SJCRH30 (cell line): Measurements from ENCODE around the gene GSAP. TPM values are rescaled to one million over a fixed set of nuclear protein-coding genes. Genes with fewer than 3 reads are reported as not detected.
"Not testable (repeated sequence)": the region's sequence is repeated elsewhere in the genome, so short reads cannot be mapped to it uniquely, and the experiment has no call there.

Source experiments
- DNase-seq, 2 experiments: peaks; one replicate each; pipeline ENCODE4 v3.0.0-alpha.2; 2015 to 2020
- H3K27ac ChIP-seq: fragments of 250-450 bp; sonication (Bioruptor Pico); 2 replicates; pipeline ENCODE4 v1.5.1; 2020; ENCODE audit warnings: mild to moderate bottlenecking, moderate library complexity
- H3K27me3 ChIP-seq: fragments of 250-450 bp; sonication (Bioruptor Pico); 2 replicates; pipeline ENCODE4 v1.5.1; 2020; ENCODE audit warnings: mild to moderate bottlenecking, moderate library complexity
- H3K36me3 ChIP-seq: fragments of 250-450 bp; sonication (Bioruptor Pico); 2 replicates; pipeline ENCODE4 v1.5.1; 2020; ENCODE audit warnings: mild to moderate bottlenecking, moderate library complexity
- H3K4me1 ChIP-seq: fragments of 250-450 bp; sonication (Bioruptor Pico); 2 replicates; pipeline ENCODE4 v1.5.1; 2020; ENCODE audit warnings: mild to moderate bottlenecking, moderate library complexity
- H3K4me3 ChIP-seq: fragments of 250-450 bp; sonication (Bioruptor Pico); 2 replicates; pipeline ENCODE4 v1.5.1; 2020; ENCODE audit warnings: mild to moderate bottlenecking, moderate library complexity
- H3K9me3 ChIP-seq: fragments of 250-450 bp; sonication (Bioruptor Pico); replicated peaks from 2 replicates; pipeline ENCODE4 v1.5.1; 2020; ENCODE audit warnings: mild to moderate bottlenecking, moderate library complexity
- total RNA-seq: library from RNA; depleted of rRNA; stranded (reverse); fragments of >200 nt; shearing (Covaris generic); gene quantifications from 2 replicates; pipeline ENCODE4 v1.2.3, GENCODE V29; 2014

GSAP gene
- total RNA-seq, 1 experiment from 2014 or later, result not detected

GRCh38 chr7:77308792-77309191 lies 107.4 kb downstream of the GSAP start:
- no peak overlapping the region for H3K4me3 ChIP-seq

DNA sequence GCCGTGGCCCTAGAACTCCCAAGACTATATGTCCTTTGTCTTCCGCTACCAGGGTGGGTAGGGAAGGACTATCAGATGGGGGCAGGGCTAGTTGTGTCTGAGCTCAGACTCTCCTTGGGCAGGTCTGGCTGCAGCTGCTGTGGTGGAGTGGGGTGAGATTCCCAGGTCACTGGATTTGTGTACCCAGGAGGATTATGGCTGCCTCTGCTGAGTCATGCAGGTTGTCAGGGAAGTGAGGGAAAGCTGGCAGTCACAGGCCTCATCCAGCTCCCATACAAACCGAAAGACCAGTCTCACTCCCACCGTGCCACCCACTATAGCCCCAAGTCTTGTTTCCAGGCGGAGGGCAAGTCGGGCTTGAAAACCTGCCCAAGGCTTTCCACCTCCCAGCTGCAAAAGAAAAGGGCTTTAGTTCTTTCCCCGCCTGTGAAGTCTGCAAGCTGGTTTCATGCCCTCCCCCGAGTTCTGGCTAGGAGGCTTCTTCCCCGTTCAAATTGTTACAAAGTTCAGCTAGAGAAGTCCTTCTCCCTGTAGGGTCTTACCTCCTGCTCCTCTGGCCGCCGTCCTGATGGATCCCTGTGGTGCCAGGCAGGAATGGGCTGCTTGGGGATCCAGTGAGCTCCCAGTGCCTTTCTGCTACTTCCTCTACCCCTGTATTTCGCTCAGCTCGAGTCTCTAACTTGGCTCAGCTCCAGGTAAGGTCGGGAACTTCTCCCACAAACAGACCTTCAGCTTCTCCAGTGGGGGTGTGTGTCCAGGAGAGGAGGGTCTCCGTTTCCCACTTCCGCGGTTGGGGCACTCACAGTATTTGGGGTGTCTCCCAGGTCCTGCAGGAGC lies 109.7 kb downstream of the GSAP start:
- peak; percentile 71 to 72 for DNase-seq
- peaks cover 10% of the 10 kb centered on the region for H3K4me1 ChIP-seq
- H3K27ac ChIP-seq, result peak overlapping the region; percentile 66
- 0 out of 2 replicates have a peak, but pooled peaks cover 3% of the 10 kb centered on the region for H3K9me3 ChIP-seq
- H3K36me3 ChIP-seq, result no peaks in the 10 kb centered on the region
- H3K27me3 ChIP-seq, result no peaks in the 10 kb centered on the region
- peak overlapping the region; percentile 45 for H3K4me3 ChIP-seq

More at GRCh38 chr7:77308792-77309191, 107.4 kb downstream of the GSAP start:
- H3K36me3 ChIP-seq, result no peaks in the 10 kb centered on the region
- H3K9me3 ChIP-seq, result 0 out of 2 replicates have a peak, but pooled peaks cover 3% of the 10 kb centered on the region
- DNase-seq, result peak; percentile 50 to 58
- H3K4me1 ChIP-seq, result peaks cover 10% of the 10 kb centered on the region
- H3K27ac ChIP-seq, result no peak overlapping the region
- no peaks in the 10 kb centered on the region for H3K27me3 ChIP-seq

GRCh38 chr7:77295549-77295948 lies 120.6 kb downstream of the GSAP start:
- DNase-seq, result no peak
- Histone ChIP-seq H3K4me1 (peaks cover 6% of the 10 kb centered on the region; the same call in 1 of the 2 replicates), H3K4me3 (no peak overlapping the region), H3K27ac (no peak overlapping the region), H3K27me3 (no peaks in the 10 kb centered on the region), H3K36me3 (no peaks in the 10 kb centered on the region), H3K9me3 (no peaks in the 10 kb centered on the region)

DNA sequence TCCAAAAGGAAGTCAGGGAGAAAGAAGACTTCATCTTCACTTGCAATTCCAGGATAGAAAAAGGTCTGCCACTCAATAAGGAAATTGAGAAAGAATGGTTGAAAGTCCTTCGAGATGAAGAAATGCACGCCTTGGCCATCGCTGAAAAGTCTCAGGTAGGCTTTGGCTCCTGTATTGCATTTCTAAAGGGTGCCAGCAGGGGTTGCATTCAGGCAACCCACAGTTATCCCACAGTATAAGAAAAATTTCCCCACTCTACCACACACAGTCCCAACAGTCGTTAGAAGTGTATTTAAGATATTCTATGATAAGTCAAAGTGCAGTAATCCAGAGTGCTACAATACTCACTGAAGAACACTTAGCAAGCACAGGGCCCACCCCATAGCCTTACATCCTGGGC lies 123.1 kb downstream of the GSAP start:
- Histone ChIP-seq H3K4me3 (no peak overlapping the region), H3K9me3 (no peaks in the 10 kb centered on the region), H3K27me3 (no peaks in the 10 kb centered on the region), H3K36me3 (no peaks in the 10 kb centered on the region), H3K4me1 (peaks cover 11% of the 10 kb centered on the region; the same call in 1 of the 2 replicates), H3K27ac (no peak overlapping the region)
- no peak for DNase-seq

GRCh38 chr7:77290425-77290824 lies 125.7 kb downstream of the GSAP start:
- Histone ChIP-seq H3K4me3 (no peak overlapping the region), H3K4me1 (peaks cover 11% of the 10 kb centered on the region; the same call in 1 of the 2 replicates), H3K36me3 (no peaks in the 10 kb centered on the region), H3K27me3 (no peaks in the 10 kb centered on the region), H3K27ac (no peak overlapping the region), H3K9me3 (no peaks in the 10 kb centered on the region)
- DNase-seq, result no peak

- no peaks in the 10 kb centered on the region for H3K27me3 ChIP-seq
- H3K9me3 ChIP-seq, result no peaks in the 10 kb centered on the region
- H3K36me3 ChIP-seq, result no peaks in the 10 kb centered on the region
- no peak overlapping the region for H3K27ac ChIP-seq
- no peak for DNase-seq
- H3K4me1 ChIP-seq, result peaks cover 11% of the 10 kb centered on the region; the same call in 1 of the 2 replicates
- no peak overlapping the region for H3K4me3 ChIP-seq
Observed at GRCh38 chr7:77289387-77289786, 126.8 kb downstream of the GSAP start.

DNA sequence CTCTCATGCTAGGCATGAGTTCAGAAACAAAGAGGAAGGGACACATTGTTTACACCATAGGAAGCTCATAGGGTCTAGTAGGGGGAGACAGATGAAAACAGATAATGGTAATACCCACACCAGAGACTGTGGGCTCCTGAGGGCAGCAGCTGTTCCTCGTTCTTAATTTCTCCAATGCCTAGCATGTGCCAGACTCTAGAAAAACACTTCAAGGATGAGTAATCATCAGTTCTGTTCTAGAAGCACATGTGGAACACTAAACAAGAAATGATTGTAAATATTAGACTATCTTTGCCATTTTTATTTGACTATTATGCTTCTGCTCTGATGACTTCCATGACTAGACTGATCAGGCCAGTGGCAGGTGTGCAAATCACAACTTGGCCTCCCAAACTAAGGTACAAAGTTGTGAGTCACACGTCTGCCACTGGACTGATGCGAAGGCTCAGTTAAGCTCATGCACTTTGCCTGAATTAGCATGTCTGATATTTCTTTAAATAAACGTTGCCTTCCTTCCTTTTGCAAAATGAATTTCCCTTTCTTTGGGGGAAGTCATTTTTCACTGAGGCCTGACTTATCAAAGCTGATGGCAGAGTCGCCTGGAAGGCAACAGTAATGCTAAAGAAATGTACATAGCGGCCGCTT lies 127.4 kb downstream of the GSAP start:
- no peak overlapping the region for H3K27ac ChIP-seq

DNA sequence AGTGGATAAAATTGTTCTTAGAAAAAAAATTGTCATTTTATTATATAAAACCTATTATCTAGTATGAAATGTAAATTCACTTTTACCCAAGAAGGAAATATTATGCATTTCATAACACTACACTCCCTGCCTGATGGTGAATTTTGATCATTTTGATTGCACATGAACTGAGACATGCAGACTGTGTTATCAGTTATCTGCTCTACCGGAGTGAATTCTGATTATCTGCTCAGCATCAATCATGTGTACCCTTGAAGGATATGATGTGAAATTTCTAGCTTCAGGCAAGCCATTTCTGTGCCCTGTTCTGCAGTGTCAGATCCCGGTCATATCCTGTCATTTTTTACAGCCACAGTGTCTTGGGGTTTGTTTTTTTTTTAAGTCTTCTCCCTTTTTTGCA lies 131.5 kb downstream of the GSAP start:
- Histone ChIP-seq H3K4me1 (peaks cover 6% of the 10 kb centered on the region; the same call in 1 of the 2 replicates), H3K36me3 (no peaks in the 10 kb centered on the region), H3K4me3 (no peak overlapping the region), H3K27me3 (no peaks in the 10 kb centered on the region), H3K9me3 (no peaks in the 10 kb centered on the region), H3K27ac (no peak overlapping the region)
- DNase-seq, result no peak

More for the DNA sequence above, 127.4 kb downstream of the GSAP start:
- no peaks in the 10 kb centered on the region for H3K27me3 ChIP-seq
- H3K9me3 ChIP-seq, result no peaks in the 10 kb centered on the region
- no peak overlapping the region for H3K4me3 ChIP-seq
- H3K4me1 ChIP-seq, result peaks cover 6% of the 10 kb centered on the region; the same call in 1 of the 2 replicates
- no peaks in the 10 kb centered on the region for H3K36me3 ChIP-seq
- DNase-seq, result peak; percentile 28 to 44

GRCh38 chr7:77284005-77284404 lies 132.1 kb downstream of the GSAP start:
- DNase-seq, result no peak
- no peak overlapping the region for H3K27ac ChIP-seq
- H3K36me3 ChIP-seq, result no peaks in the 10 kb centered on the region
- no peaks in the 10 kb centered on the region for H3K27me3 ChIP-seq
- H3K4me1 ChIP-seq, result peaks cover 4% of the 10 kb centered on the region; the same call in 1 of the 2 replicates
- no peak overlapping the region for H3K4me3 ChIP-seq
- H3K9me3 ChIP-seq, result no peaks in the 10 kb centered on the region

GRCh38 chr7:77282897-77283296 lies 133.3 kb downstream of the GSAP start:
- Histone ChIP-seq H3K4me1 (no peaks in the 10 kb centered on the region), H3K27me3 (no peaks in the 10 kb centered on the region), H3K9me3 (no peaks in the 10 kb centered on the region), H3K27ac (no peak overlapping the region), H3K36me3 (no peaks in the 10 kb centered on the region), H3K4me3 (no peak overlapping the region)
- DNase-seq, result no peak

DNA sequence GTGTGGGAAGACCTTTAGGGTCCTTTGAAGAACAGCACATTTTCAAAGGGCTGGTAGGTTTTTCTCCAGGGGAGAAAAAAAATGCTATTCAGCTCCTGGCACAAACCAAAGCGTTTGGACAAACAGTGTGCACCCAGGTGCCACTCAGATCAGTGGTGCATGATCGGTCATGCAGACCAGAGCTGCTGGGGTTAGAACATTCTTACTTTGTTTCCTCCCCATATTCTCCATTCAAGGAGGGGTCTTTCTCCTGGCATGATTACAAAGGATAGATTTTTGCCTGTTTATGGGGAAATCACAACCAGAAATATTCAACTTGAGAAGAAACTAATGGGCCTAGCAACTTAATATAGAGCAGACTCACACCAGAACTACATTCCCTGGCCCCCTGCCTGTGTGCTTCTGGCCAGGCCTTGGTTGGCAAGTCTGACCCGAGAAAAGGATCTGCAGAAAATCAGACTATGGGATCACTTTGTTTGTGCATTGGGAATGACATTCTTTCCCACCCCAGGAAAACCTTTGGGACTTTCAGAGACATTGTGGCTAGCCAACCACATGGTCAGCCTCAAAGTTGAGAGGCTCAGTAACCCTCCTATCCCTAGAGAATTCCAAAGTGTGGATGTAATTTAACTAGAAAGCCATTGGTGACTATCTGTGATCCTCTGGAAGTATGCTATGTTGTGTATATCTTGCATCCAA lies 134.2 kb downstream of the GSAP start:
- no peak overlapping the region for H3K27ac ChIP-seq
- H3K36me3 ChIP-seq, result no peaks in the 10 kb centered on the region
- H3K9me3 ChIP-seq, result no peaks in the 10 kb centered on the region
- H3K4me3 ChIP-seq, result no peak overlapping the region
- no peak for DNase-seq
- no peaks in the 10 kb centered on the region for H3K27me3 ChIP-seq
- no peaks in the 10 kb centered on the region for H3K4me1 ChIP-seq

- H3K9me3 ChIP-seq, result no peaks in the 10 kb centered on the region
- H3K4me3 ChIP-seq, result no peak overlapping the region
- H3K27me3 ChIP-seq, result no peaks in the 10 kb centered on the region
- H3K4me1 ChIP-seq, result no peaks in the 10 kb centered on the region
- no peak overlapping the region for H3K27ac ChIP-seq
- no peak for DNase-seq
- no peaks in the 10 kb centered on the region for H3K36me3 ChIP-seq
Observed at GRCh38 chr7:77276120-77276519, 140.0 kb downstream of the GSAP start.

GRCh38 chr7:77275663-77276062 lies 140.5 kb downstream of the GSAP start:
- H3K27ac ChIP-seq, H3K4me3 ChIP-seq, H3K27me3 ChIP-seq, H3K4me1 ChIP-seq, H3K9me3 ChIP-seq, H3K36me3 ChIP-seq, DNase-seq: not testable (repeated sequence)

DNA sequence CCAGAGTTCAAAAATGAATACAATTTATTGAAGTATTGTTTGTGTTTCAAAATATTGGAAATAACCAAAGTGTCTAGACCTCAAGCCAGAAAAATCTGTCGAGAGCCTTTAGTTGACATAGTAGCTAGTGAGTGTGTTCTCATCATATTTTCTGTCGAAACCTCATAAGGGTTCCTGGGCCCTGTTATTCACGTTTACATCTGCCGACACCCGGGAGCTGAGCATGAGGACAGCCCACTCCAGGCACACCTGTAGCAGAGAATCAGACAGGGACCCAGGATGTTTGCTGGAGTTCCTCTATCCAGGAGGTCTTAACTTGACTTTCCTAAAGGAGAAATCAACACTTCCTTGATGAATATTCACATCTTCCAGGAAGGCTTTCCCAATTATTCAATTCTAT lies 144.4 kb downstream of the GSAP start:
- DNase-seq, result no peak
- H3K4me1 ChIP-seq, result peaks cover 3% of the 10 kb centered on the region
- H3K27me3 ChIP-seq, result no peaks in the 10 kb centered on the region
- H3K4me3 ChIP-seq, result no peak overlapping the region
- H3K27ac ChIP-seq, result no peak overlapping the region
- H3K9me3 ChIP-seq, result peaks cover 4% of the 10 kb centered on the region; the same call in 1 of the 2 replicates
- H3K36me3 ChIP-seq, result no peaks in the 10 kb centered on the region

DNA sequence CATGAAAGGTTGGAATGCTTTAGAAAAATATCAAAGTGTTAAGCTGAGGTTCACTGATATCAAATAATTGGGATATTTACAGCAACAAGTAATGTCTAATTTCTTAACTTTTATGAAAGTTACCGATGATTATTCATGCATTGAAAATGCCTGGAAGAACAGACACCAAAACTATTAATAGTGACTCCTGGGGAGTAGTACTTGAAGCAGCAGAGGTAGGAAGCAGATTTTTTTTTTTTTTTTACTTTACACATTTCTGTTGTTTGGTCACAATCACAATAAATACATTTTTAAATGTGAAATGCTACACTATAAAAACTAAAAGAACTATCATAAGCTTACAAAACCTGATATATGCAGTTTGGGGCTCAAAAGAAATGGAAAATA lies 146.1 kb downstream of the GSAP start:
- no peak overlapping the region for H3K27ac ChIP-seq
- H3K9me3 ChIP-seq, result peaks cover 4% of the 10 kb centered on the region; the same call in 1 of the 2 replicates
- H3K4me3 ChIP-seq, result no peak overlapping the region
- no peaks in the 10 kb centered on the region for H3K27me3 ChIP-seq
- no peak for DNase-seq
- no peaks in the 10 kb centered on the region for H3K36me3 ChIP-seq
- peaks cover 14% of the 10 kb centered on the region for H3K4me1 ChIP-seq
